HepG2 (cell line): Measurements from ENCODE around the gene SOX9. TPM values are rescaled to one million over a fixed set of nuclear protein-coding genes. Genes with fewer than 3 reads are reported as not detected.
A peak's percentile ranks its signal among the peaks of the same experiment; 100 is the strongest.

Experiments used
- FOXC1 ChIP-seq: sonication (generic); formaldehyde crosslinking; IDR thresholded peaks from 2 replicates; pipeline ENCODE4 v1.8.0; 2022; ENCODE audit warnings: mild to moderate bottlenecking, missing genetic modification reagents, borderline replicate concordance
- FOXO1 ChIP-seq: sonication (generic); formaldehyde crosslinking; IDR thresholded peaks from 2 replicates; pipeline ENCODE4 v1.4.0; 2020; ENCODE audit warnings: missing genetic modification reagents
- MED1 ChIP-seq: sonication (generic); formaldehyde crosslinking; IDR thresholded peaks from 2 replicates; pipeline ENCODE4 v1.4.0; 2020; ENCODE audit warnings: missing genetic modification reagents
- NKX3-1 ChIP-seq: sonication (generic); formaldehyde crosslinking; IDR thresholded peaks from 2 replicates; pipeline ENCODE4 v1.5.0; 2020; ENCODE audit warnings: missing genetic modification reagents
- PRMT3 ChIP-seq: sonication (generic); formaldehyde crosslinking; IDR thresholded peaks from 2 replicates; pipeline ENCODE4 v1.8.1; 2022; ENCODE audit warnings: low read depth, mild to moderate bottlenecking, moderate library complexity, missing genetic modification reagents, borderline replicate concordance
- ZBTB21 ChIP-seq: sonication (generic); formaldehyde crosslinking; IDR thresholded peaks from 2 replicates; pipeline ENCODE4 v1.4.0; 2020; ENCODE audit warnings: missing genetic modification reagents
- ZNF275 ChIP-seq: sonication (generic); formaldehyde crosslinking; IDR thresholded peaks from 2 replicates; pipeline ENCODE4 v1.8.0; 2022; ENCODE audit warnings: missing genetic modification reagents, mild to moderate bottlenecking, inconsistent platforms, borderline replicate concordance
- ZNF407 ChIP-seq: sonication (generic); formaldehyde crosslinking; IDR thresholded peaks from one replicate; pipeline ENCODE4 v1.5.1; 2020; ENCODE audit warnings: mild to moderate bottlenecking, missing genetic modification reagents; ENCODE audit errors: not compliant biosample characterization
- ZNF580 ChIP-seq: IDR thresholded peaks from 2 replicates; pipeline ENCODE4 v1.6.1; 2016; ENCODE audit warnings: low read depth, borderline replicate concordance
- polyA plus RNA-seq, 8 experiments: library from polyadenylated mRNA; depleted of rRNA in 3 of 8; stranded (reverse) in 7 of 8; unstranded in 1 of 8; fragments of >200 nt; fragmentation: Illumina TruSeq in 4 of 8; extraction: Trizol in 4 of 8; gene quantifications; 2 replicates each; pipeline versions ENCODE4 v1.2.1 to v1.2.3, GENCODE V29; 2011 to 2016; ENCODE audit warnings: low read depth in 4 of 8, missing spikeins in 1 of 8, mixed read lengths in 1 of 8; ENCODE audit not compliant: insufficient read depth in 1 of 8
- total RNA-seq, 5 experiments: library from RNA; depleted of rRNA; stranded (reverse); fragments of >200 nt; fragmentation: Illumina TruSeq; extraction: Trizol; gene quantifications; 2 replicates each; pipeline ENCODE4 v1.2.3, GENCODE V29; 2016; ENCODE audit warnings: low read depth in 1 of 5
- TF ChIP-seq, protein P1 (sequence below): sonication (generic); formaldehyde crosslinking; IDR thresholded peaks from 2 replicates; pipeline ENCODE4; 2020; ENCODE audit warnings: missing genetic modification reagents, mild to moderate bottlenecking, borderline replicate concordance
- TF ChIP-seq, protein P2 (sequence below): sonication (generic); formaldehyde crosslinking; IDR thresholded peaks from 2 replicates; pipeline ENCODE4 v1.5.0; 2020; ENCODE audit warnings: missing genetic modification reagents
- TF ChIP-seq, protein P3 (sequence below): sonication (generic); formaldehyde crosslinking; IDR thresholded peaks from 2 replicates; pipeline ENCODE4 v1.5.1; 2020; ENCODE audit warnings: mild to moderate bottlenecking, moderate library complexity, missing genetic modification reagents

Gene SOX9
- total and polyA plus RNA-seq, 2 of the 13 experiments (the other 11 are each of a cell fraction or from before 2014, with no cell fraction given), result 16.1 to 27.6 TPM

DNA sequence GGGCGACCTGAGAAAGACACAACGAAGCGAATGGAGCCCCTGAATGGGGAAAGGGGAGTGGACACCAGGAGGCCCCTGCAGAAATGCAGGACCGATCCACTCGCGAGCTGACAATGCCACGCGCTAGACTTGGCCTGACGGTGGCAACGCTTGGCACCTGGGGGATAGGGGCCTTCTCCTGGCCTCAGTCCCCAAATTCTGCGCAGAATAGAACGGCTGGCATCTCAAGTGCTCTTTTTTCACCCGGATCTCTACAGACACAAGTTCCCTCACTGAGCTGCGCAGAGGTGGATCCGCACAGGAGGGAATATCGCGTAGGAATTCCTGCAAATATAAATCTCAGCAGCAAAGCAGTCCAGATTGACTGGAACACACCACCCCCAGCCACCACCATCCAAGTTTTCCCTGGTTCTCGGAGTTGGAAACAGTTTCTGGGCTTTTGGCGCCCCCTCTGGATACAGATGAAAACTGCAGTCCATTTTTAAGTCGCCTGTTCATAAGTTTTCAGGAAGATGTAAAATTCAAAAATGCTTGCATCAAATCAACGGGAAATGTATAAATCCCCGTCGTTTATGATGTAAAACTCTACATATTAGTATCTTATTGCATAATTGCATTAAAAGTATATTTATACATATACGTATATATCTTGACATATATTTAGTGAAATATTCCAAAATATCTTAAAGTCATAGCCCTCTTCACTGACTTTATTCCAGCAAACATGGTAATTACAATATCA is 2.3 kb upstream of the SOX9 start (continued):
- TF ChIP-seq, protein P1, sequence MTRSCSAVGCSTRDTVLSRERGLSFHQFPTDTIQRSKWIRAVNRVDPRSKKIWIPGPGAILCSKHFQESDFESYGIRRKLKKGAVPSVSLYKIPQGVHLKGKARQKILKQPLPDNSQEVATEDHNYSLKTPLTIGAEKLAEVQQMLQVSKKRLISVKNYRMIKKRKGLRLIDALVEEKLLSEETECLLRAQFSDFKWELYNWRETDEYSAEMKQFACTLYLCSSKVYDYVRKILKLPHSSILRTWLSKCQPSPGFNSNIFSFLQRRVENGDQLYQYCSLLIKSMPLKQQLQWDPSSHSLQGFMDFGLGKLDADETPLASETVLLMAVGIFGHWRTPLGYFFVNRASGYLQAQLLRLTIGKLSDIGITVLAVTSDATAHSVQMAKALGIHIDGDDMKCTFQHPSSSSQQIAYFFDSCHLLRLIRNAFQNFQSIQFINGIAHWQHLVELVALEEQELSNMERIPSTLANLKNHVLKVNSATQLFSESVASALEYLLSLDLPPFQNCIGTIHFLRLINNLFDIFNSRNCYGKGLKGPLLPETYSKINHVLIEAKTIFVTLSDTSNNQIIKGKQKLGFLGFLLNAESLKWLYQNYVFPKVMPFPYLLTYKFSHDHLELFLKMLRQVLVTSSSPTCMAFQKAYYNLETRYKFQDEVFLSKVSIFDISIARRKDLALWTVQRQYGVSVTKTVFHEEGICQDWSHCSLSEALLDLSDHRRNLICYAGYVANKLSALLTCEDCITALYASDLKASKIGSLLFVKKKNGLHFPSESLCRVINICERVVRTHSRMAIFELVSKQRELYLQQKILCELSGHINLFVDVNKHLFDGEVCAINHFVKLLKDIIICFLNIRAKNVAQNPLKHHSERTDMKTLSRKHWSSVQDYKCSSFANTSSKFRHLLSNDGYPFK (CRISPR knock-in tag), result no peak
- no peak; the same call in 1 of the 2 replicates for TF ChIP-seq MED1 (CRISPR knock-in tag)
- TF ChIP-seq FOXO1, result no peak
- TF ChIP-seq ZNF580, result no peak
- TF ChIP-seq, protein P2, sequence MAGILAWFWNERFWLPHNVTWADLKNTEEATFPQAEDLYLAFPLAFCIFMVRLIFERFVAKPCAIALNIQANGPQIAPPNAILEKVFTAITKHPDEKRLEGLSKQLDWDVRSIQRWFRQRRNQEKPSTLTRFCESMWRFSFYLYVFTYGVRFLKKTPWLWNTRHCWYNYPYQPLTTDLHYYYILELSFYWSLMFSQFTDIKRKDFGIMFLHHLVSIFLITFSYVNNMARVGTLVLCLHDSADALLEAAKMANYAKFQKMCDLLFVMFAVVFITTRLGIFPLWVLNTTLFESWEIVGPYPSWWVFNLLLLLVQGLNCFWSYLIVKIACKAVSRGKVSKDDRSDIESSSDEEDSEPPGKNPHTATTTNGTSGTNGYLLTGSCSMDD (CRISPR knock-in tag), result no peak
- TF ChIP-seq FOXC1 (CRISPR knock-in tag), result no peak
- TF ChIP-seq NKX3-1 (CRISPR knock-in tag), result no peak
- no peak for TF ChIP-seq ZNF275 (CRISPR knock-in tag)
- no peak for TF ChIP-seq PRMT3 (CRISPR knock-in tag)
- TF ChIP-seq, protein P3, sequence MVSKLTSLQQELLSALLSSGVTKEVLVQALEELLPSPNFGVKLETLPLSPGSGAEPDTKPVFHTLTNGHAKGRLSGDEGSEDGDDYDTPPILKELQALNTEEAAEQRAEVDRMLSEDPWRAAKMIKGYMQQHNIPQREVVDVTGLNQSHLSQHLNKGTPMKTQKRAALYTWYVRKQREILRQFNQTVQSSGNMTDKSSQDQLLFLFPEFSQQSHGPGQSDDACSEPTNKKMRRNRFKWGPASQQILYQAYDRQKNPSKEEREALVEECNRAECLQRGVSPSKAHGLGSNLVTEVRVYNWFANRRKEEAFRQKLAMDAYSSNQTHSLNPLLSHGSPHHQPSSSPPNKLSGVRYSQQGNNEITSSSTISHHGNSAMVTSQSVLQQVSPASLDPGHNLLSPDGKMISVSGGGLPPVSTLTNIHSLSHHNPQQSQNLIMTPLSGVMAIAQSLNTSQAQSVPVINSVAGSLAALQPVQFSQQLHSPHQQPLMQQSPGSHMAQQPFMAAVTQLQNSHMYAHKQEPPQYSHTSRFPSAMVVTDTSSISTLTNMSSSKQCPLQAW (CRISPR knock-in tag), result peak; percentile 49; the same call in 1 of the 2 replicates
- TF ChIP-seq ZNF407 (CRISPR knock-in tag), result no peak
- no peak for TF ChIP-seq ZBTB21 (CRISPR knock-in tag)
